Right lobe of liver (tissue), 6 donors: ENCODE results near the gene POMT2. TPM values are rescaled to one million over a fixed set of nuclear protein-coding genes. Genes with fewer than 3 reads are reported as not detected.

Source experiments
- ATAC-seq, 4 donors: fragments of 200-7000 bp; cut with Tn5 transposase; one replicate each; pipeline ENCODE4 v1.9.1; 2020; ENCODE audit warnings: mild to moderate bottlenecking in 4 of 4, moderate library complexity in 4 of 4
- DNase-seq, 3 donors: peaks; one replicate each; pipeline ENCODE4 v3.0.0-alpha.2; 2020
- H3K27ac ChIP-seq, 3 donors: fragments of 200-600 bp; one replicate each; pipeline ENCODE4 v1.8.0; 2022
- H3K27me3 ChIP-seq, 2 donors: fragments of 200-600 bp; one replicate each; pipeline ENCODE4 v1.8.0; 2022
- H3K36me3 ChIP-seq, 4 donors: fragments of 200-600 bp; sonication (generic) in 1 of 4; one replicate each; pipeline versions ENCODE4 v1.5.1 to v1.8.0; 2017 to 2022; ENCODE audit warnings: control low read depth in 1 of 4
- H3K4me1 ChIP-seq, 4 donors: fragments of 200-600 bp; sonication (generic) in 1 of 4; one replicate each; pipeline versions ENCODE4 v1.5.1 to v1.8.0; 2017 to 2022; ENCODE audit warnings: control low read depth in 1 of 4
- H3K4me3 ChIP-seq, 3 donors: fragments of 200-600 bp; one replicate each; pipeline ENCODE4 v1.8.0; 2022
- H3K9me3 ChIP-seq, 4 donors: fragments of 200-600 bp; sonication (generic) in 1 of 4; one replicate each; pipeline versions ENCODE4 v1.5.1 to v1.8.0; 2017 to 2022; ENCODE audit warnings: control low read depth in 1 of 4
- POLR2A ChIP-seq: fragments of 450-650 bp; IDR thresholded peaks from one replicate; pipeline ENCODE4 v1.6.1; 2017; ENCODE audit warnings: antibody characterized with exemption, mild to moderate bottlenecking
- WGBS: methylation state at CpG from one replicate; pipeline ENCODE4 v1.1.6; 2018; ENCODE audit warnings: low coverage, low lambda C conversion rate; ENCODE audit not compliant: insufficient coverage; ENCODE audit errors: missing lambda C conversion rate; 5-methylcytosine and 5-hydroxymethylcytosine counted together
- intact Hi-C, 2 donors: fragments of 100-400 bp; cut with DNase I; formaldehyde crosslinking; loops; one replicate each; pipeline versions ENCODE4 v1.11.2 to v1.14.1; 2022
- total RNA-seq, 6 experiments: library from RNA; depleted of rRNA in 2 of 6; stranded (reverse); fragments of >200 nt in 2 of 6; fragmentation: NEBNext Ultra II Directional in 3 of 6; extraction: Animal tissue kit (Norgen Biotek cat#: 25700) in 3 of 6; gene quantifications; one replicate each; pipeline versions ENCODE4 v1.1.0 to v1.2.4, GENCODE V29; 2016 to 2023
- TF ChIP-seq, protein P1 (sequence below), 4 donors: fragments of 200-600 bp in 3 of 4; fragments of 450-650 bp in 1 of 4; IDR thresholded peaks; one replicate each; pipeline versions ENCODE4 v1.5.1 to v1.8.0; 2016 to 2022; ENCODE audit warnings: antibody characterized with exemption in 4 of 4, mild to moderate bottlenecking in 2 of 4
- donor health status: DM: no; HTN: yes; CAD: no.
- donor health status: DM: no; HTN: no; CAD: no.
- donor health status: DM: no; HTN: no; CAD: no.
- donor health status: DM: no; HTN: yes; CAD: no.
- donor health status: DM: no; HTN: yes; CAD: no.

POMT2 gene
- total RNA-seq, 6 experiments from 2014 or later: 5.5 to 15.9 (median 12.9) TPM

DNA sequence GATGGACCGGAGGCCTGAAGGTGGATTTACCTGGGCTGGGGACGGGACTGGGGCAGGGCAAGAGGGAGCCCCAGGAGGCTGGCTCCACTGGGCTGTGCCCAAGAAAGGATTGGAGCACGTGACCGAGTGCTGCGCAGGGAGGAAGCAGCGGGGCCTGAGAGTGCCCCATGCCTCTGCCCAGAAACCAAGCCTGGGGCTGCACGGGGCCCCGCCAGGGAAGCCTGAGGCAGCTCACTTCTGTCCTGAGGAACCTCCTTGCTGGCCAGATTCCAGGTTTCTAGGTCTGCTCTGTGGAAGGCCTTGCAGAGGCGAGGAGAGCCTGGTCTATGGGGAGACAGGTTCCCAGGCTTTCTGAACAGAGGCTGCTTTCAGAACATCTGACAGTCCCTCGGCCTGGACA lies 60.1 kb downstream of the POMT2 start:
- no peaks in the 10 kb centered on the region for H3K27me3 ChIP-seq
- no peaks in the 10 kb centered on the region for H3K9me3 ChIP-seq
- ATAC-seq (no peak), DNase-seq (no peak)
- H3K36me3 ChIP-seq: no peaks in the 10 kb centered on the region
- TF ChIP-seq POLR2A: no peak
- TF ChIP-seq, protein P1, sequence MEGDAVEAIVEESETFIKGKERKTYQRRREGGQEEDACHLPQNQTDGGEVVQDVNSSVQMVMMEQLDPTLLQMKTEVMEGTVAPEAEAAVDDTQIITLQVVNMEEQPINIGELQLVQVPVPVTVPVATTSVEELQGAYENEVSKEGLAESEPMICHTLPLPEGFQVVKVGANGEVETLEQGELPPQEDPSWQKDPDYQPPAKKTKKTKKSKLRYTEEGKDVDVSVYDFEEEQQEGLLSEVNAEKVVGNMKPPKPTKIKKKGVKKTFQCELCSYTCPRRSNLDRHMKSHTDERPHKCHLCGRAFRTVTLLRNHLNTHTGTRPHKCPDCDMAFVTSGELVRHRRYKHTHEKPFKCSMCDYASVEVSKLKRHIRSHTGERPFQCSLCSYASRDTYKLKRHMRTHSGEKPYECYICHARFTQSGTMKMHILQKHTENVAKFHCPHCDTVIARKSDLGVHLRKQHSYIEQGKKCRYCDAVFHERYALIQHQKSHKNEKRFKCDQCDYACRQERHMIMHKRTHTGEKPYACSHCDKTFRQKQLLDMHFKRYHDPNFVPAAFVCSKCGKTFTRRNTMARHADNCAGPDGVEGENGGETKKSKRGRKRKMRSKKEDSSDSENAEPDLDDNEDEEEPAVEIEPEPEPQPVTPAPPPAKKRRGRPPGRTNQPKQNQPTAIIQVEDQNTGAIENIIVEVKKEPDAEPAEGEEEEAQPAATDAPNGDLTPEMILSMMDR (IDR thresholded peaks at IDR 0.05): no peak
- intact Hi-C loops: no loop called here
- no peak overlapping the region for H3K27ac ChIP-seq
- no peak overlapping the region for H3K4me3 ChIP-seq
- WGBS: 80% methylated on average over 1 of the region's 10 CpGs
- H3K4me1 ChIP-seq: no peaks in the 10 kb centered on the region

DNA sequence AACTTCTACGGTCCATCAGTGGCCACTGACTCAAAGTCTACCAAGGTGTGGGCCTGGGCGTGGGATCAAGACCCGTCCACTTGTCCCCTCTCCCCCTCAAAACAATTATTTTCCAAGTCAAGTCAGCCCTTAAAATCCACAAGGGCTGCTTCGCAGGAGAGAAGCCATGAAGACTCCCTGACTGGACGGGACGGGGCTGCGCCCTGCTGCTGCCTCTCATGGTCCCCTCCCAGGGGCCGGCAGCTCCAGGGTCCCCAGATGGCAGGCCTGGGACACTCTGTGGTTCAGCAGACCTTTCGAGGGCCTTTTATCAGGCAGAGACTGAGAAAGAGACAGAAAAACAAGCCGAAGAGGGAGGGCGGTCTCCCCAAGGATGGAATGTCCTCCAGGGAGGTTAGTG lies 60.5 kb downstream of the POMT2 start:
- DNase-seq: no peak
- no peaks in the 10 kb centered on the region for H3K36me3 ChIP-seq
- no peak overlapping the region for H3K27ac ChIP-seq
- WGBS: 75% methylated on average over 9 of the region's 11 CpGs
- H3K9me3 ChIP-seq: no peaks in the 10 kb centered on the region
- H3K4me1 ChIP-seq: no peaks in the 10 kb centered on the region
- ATAC-seq: no peak
- intact Hi-C loops: no loop called here
- TF ChIP-seq POLR2A: no peak
- TF ChIP-seq, protein P1 (IDR thresholded peaks at IDR 0.05): no peak
- no peak overlapping the region for H3K4me3 ChIP-seq
- H3K27me3 ChIP-seq: no peaks in the 10 kb centered on the region

DNA sequence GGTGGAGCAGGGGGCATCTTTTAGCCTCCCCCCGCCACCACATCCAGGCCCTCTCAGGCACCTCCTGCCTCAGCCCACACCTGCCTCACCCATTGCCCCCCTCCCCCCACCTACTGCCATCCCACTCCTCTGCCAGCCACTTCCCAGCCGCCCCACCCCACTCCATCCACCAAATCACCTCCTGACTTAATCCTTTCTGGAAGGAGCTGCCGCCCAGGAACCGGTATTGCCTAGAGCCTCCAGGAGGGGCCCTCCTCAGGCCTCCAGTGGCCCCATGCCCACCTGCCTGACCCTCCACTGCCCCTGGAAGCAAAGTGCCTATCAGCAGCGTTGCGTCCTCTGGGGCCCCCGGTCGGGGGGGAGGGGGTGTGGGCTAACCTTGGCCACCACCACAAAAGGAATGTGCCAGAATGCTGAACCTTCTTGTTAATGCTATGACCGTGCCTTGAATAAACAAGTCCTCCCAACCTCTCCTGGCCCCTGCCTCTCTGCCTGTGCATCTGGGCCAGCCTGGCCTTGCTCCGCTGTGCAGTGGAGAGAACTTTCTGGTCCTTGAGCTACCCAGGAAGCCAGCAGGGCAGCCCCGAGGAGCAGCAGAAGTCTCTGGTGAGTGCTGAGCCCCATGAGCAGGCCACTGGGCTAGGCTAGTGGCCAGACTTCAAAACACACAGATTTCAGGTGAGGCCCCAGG lies 61.5 kb downstream of the POMT2 start:
- WGBS: 48% methylated on average over 3 of the region's 11 CpGs
- TF ChIP-seq, protein P1 (IDR thresholded peaks at IDR 0.05): no peak
- TF ChIP-seq POLR2A: no peak
- H3K36me3 ChIP-seq: no peaks in the 10 kb centered on the region
- H3K4me3 ChIP-seq: no peak overlapping the region
- H3K9me3 ChIP-seq: no peaks in the 10 kb centered on the region
- ATAC-seq (no peak), DNase-seq (no peak)
- H3K27ac ChIP-seq: no peak overlapping the region
- intact Hi-C loops: no loop called here
- no peaks in the 10 kb centered on the region for H3K27me3 ChIP-seq
- no peaks in the 10 kb centered on the region for H3K4me1 ChIP-seq

DNA sequence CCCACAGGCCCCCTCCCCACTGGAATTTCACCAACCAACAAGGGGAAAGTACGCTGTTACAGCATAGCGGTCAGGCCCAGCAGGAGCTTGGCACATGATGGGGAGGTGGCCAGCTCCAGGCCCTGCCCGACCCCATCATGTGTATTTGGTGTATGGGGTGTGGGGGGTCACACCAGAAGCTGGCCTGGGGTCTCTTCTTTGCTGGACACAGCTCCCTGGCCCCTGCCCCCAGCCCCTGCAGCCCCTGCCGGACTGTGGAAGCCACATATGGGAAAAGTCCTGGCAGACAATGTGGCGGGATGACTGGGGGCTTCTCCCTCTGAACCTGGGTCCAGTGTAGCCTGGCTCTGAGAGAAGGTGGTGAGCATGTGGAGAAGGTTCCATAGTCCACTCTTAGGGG lies 62.1 kb downstream of the POMT2 start:
- WGBS: 100% methylated on average over 1 of the region's 5 CpGs
- no peaks in the 10 kb centered on the region for H3K36me3 ChIP-seq
- DNase-seq (no peak), ATAC-seq (no peak)
- H3K9me3 ChIP-seq: no peaks in the 10 kb centered on the region
- no peaks in the 10 kb centered on the region for H3K4me1 ChIP-seq
- no peak overlapping the region for H3K27ac ChIP-seq
- TF ChIP-seq POLR2A: no peak
- TF ChIP-seq, protein P1 (IDR thresholded peaks at IDR 0.05): no peak
- H3K4me3 ChIP-seq: no peak overlapping the region
- intact Hi-C loops: no loop called here
- no peaks in the 10 kb centered on the region for H3K27me3 ChIP-seq
